Gastroesophageal sphincter (tissue), 3 donors: ENCODE data around the gene CDKAL1.

Source experiments
- POLR2A ChIP-seq, 2 donors: fragments of 450-650 bp; IDR thresholded peaks; one replicate each; pipeline ENCODE4 v1.6.1; 2017; ENCODE audit warnings: antibody characterized with exemption in 2 of 2, mild to moderate bottlenecking in 2 of 2, moderate library complexity in 1 of 2
- POLR2AphosphoS5 ChIP-seq: sonication (generic); formaldehyde crosslinking; IDR thresholded peaks from one replicate; pipeline ENCODE4 v1.6.1; 2017; ENCODE audit warnings: antibody characterized with exemption
- TF ChIP-seq, protein P1 (sequence below), 4 experiments: fragments of 200-600 bp in 2 of 4; fragments of 450-650 bp in 2 of 4; sonication (generic) in 1 of 4; IDR thresholded peaks; one replicate each; pipeline ENCODE4 v1.5.1; 2017 to 2019; ENCODE audit warnings: antibody characterized with exemption in 4 of 4, mild to moderate bottlenecking in 2 of 4, moderate library complexity in 2 of 4

DNA sequence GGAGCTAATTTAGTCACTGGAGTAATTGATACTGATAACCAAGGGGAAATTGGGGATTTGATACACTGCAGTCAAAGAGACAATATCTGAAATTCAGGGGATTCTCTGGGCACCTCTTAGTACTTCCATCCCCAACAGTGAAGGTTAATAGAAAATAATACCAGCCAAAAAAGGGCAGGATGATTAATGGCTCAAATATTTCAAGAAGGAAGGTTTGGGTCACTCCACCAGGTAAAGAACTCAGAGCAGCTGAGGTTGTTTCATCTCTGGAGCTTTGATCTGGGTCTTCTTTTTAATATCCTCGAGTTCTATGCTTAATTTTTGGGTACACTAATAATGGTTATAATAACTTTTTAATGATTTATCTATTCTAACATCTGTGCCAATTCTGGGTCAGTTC lies 70.8 kb downstream of the CDKAL1 start:
- no peak for TF ChIP-seq POLR2AphosphoS5
- no peak for TF ChIP-seq POLR2A (IDR thresholded peaks at IDR 0.05)
- TF ChIP-seq, protein P1, sequence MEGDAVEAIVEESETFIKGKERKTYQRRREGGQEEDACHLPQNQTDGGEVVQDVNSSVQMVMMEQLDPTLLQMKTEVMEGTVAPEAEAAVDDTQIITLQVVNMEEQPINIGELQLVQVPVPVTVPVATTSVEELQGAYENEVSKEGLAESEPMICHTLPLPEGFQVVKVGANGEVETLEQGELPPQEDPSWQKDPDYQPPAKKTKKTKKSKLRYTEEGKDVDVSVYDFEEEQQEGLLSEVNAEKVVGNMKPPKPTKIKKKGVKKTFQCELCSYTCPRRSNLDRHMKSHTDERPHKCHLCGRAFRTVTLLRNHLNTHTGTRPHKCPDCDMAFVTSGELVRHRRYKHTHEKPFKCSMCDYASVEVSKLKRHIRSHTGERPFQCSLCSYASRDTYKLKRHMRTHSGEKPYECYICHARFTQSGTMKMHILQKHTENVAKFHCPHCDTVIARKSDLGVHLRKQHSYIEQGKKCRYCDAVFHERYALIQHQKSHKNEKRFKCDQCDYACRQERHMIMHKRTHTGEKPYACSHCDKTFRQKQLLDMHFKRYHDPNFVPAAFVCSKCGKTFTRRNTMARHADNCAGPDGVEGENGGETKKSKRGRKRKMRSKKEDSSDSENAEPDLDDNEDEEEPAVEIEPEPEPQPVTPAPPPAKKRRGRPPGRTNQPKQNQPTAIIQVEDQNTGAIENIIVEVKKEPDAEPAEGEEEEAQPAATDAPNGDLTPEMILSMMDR (IDR thresholded peaks at IDR 0.05), result no peak
